Measurements from ENCODE around the gene KDELR3.

KDELR3 gene

DNA sequence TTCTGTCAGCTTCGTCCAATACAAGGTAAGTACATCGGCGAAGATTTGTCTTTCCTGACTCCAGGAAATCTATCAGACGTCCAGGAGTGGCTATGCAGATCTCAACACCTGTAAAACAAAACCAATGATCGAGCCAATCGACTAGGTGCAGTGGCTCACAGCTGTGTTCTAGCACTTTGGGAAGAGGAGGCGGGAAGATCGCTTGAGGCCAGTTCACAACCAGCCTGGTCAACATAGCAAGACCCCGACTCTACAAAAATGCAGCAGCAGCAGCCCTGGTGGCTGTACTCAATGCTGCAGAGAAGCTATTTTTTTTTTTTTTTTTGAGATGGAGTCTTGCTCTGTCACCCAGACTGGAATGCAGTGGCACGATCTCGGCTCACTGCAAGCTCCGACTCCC is 27.0 kb downstream of the KDELR3 start:
- no peak for DNase-seq (ENCODE audit: extremely low read depth, low read depth)

GRCh38 chr22:38497869-38498268 is 30.0 kb downstream of the KDELR3 start:
- no peak for DNase-seq (ENCODE audit: extremely low read depth, low read depth)
- TF ChIP-seq CTCF (IDR thresholded peaks at IDR 0.05; ENCODE audit: low read depth, low read length) = no peak

More for the DNA sequence above, 27.0 kb downstream of the KDELR3 start:
- no peak for TF ChIP-seq CTCF (IDR thresholded peaks at IDR 0.05; ENCODE audit: low read depth, low read length)

GRCh38 chr22:38501797-38502672 is 34.1 kb downstream of the KDELR3 start:
- no peak for DNase-seq (ENCODE audit: extremely low read depth, low read depth)
- no peak for TF ChIP-seq CTCF (IDR thresholded peaks at IDR 0.05; ENCODE audit: low read depth, low read length)

DNA sequence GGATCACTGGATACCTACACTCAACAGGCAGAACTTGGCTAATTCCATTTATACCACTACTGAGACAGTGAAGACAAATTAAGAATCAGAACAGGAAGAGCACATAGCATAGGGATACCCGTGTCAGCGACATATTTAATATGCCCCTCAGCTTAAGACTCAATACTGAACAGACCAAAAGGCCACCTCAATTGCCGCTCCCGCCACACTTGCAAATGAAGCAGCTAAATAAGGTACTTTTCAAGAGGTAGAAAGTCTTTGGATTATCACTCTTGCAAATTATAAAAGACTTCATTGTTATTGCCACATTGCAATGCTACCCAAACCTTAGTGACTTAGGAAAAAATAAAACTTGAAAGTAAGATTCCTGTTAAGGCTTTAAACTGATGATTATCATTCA is 35.1 kb downstream of the KDELR3 start:
- no peak for TF ChIP-seq CTCF (IDR thresholded peaks at IDR 0.05; ENCODE audit: low read depth, low read length)
- DNase-seq (ENCODE audit: extremely low read depth, low read depth) = no peak

DNA sequence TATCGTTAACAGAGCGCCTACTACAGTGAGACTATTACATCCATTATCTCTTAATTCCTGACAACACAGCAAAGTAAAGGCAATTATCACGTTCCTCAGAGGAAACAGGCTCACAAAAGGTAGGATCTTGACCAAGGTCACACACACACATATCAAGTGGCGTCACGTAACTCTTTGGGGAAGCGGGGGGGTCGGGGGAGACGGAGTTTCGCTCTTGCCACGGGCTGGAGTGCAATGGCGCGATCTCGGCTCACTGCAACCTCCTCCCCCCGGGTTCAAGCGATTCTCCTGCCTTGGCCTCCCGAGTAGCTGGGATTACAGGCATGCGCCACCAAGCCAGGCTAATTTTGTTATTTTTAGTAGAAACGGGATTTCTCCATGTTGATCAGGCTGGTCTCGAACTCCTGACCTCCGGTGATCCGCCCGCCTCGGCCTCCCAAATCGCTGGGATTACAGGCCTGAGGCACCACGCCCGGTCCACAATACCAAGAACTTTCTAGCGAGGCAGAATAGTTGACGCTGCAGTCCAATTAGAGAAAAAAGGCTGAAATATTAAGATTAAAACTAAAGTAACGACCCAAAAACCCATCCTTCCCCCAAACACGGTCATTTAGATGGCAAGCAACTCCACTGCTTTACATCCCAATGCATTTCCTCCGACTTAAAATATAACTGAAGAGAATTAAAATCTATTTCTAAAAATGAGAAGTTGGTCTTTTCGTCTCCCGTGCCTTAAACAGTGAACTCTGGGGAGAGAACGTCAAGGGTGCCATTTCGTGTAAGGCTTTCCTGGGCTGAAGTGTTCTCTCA is 37.0 kb downstream of the KDELR3 start:
- TF ChIP-seq CTCF (IDR thresholded peaks at IDR 0.05; ENCODE audit: low read depth, low read length) = no peak
- DNase-seq (ENCODE audit: extremely low read depth, low read depth) = no peak

GRCh38 chr22:38505541-38506117 is 37.7 kb downstream of the KDELR3 start:
- no peak for TF ChIP-seq CTCF (IDR thresholded peaks at IDR 0.05; ENCODE audit: low read depth, low read length)
- peak; percentile 46 for DNase-seq (ENCODE audit: extremely low read depth, low read depth)

All from AG09319 (cell line).